ENCODE results near the gene FAM13C. TPM values are rescaled to one million over a fixed set of nuclear protein-coding genes. Genes with fewer than 3 reads are reported as not detected.

Gene FAM13C
- total and polyA plus RNA-seq, 9 of the 15 experiments (the other 6 are each of a cell fraction or from before 2014, with no cell fraction given): not detected

DNA sequence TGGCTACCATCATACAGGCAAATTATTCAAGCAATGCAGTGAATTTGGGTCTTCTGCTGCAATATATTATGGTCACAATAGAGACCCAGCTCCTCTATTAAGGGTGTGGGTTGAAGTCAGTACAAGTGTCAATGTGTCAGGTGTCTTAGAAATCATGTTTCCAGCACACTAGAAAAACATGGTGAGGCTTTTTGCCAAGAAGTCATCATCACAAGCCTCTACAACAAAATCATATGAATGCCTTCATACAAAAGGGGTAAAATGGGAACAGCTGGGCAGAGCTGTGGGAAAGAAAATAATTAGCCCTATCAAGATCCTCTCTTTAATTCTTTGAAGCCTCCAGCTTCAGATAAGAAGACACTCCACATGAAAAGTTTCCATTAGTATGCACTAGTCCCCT lies 37.2 kb downstream of the FAM13C start:
- ChIA-PET POLR2A (no interaction called here), CTCF (ENCODE audit: low intra/inter-chr PET ratio) (no interaction called here)
- Histone ChIP-seq H2AFZ (ENCODE audit: low read depth, low read length) (no peak overlapping the region), H4K20me1 (replicated peaks; ENCODE audit: control insufficient read depth, insufficient read depth, low read length) (no peaks in the 10 kb centered on the region), H3K27ac (ENCODE audit: extremely low read depth, low read depth, low read length) (no peak overlapping the region), H3K79me2 (ENCODE audit: control insufficient read depth, insufficient read depth, low read length) (no peaks in the 10 kb centered on the region), H3K9me1 (ENCODE audit: control insufficient read depth, insufficient read depth, low read length) (no peaks in the 10 kb centered on the region), H3K4me3 (no peak overlapping the region), H3K9me3 (replicated peaks; ENCODE audit: control insufficient read depth, insufficient read depth, low read depth, low read length) (no peaks in the 10 kb centered on the region), H3K4me1 (replicated peaks in 1 of 2; ENCODE audit: control insufficient read depth in 2 of 2, insufficient read depth in 2 of 2, low read length in 2 of 2) (no peaks in the 10 kb centered on the region), H3K9ac (ENCODE audit: insufficient read depth in 1 of 2, low read depth in 2 of 2, low read length in 2 of 2) (no peak overlapping the region), H3K27me3 (ENCODE audit: control insufficient read depth in 2 of 2, insufficient read depth in 2 of 2, low read length in 2 of 2) (no peaks in the 10 kb centered on the region), H3K4me2 (ENCODE audit: insufficient read depth, low read length) (no peak overlapping the region), H3K36me3 (ENCODE audit: control insufficient read depth, insufficient read depth, low read length) (no peaks in the 10 kb centered on the region)
- FAIRE-seq: no peak
- intact Hi-C loops (cut with micrococcal nuclease): no loop called here
- no peak for DNase-seq (ENCODE audit: extremely low read depth in 1 of 4, low spot score in 3 of 4)
- TF ChIP-seq ZNF224 (CRISPR knock-in tag; IDR thresholded peaks at IDR 0.05) (no peak), KHSRP (IDR thresholded peaks at IDR 0.05) (no peak), ZNF644 (tag; IDR thresholded peaks at IDR 0.05; ENCODE audit: low read depth) (no peak), NCOA4 (IDR thresholded peaks at IDR 0.05; ENCODE audit: partially characterized antibody) (no peak), TBL1XR1 (IDR thresholded peaks at IDR 0.05; ENCODE audit: low read length in 2 of 2) (no peak), ZNF24 (IDR thresholded peaks at IDR 0.05) (no peak), ASH1L (IDR thresholded peaks at IDR 0.05; ENCODE audit: borderline replicate concordance, low read depth, partially characterized antibody) (no peak), CTBP1 (IDR thresholded peaks at IDR 0.05; ENCODE audit: borderline replicate concordance) (no peak), BACH1 (tag; IDR thresholded peaks at IDR 0.05) (no peak), TAF15 (IDR thresholded peaks at IDR 0.05; ENCODE audit: low read depth, low read length) (no peak)
- TF ChIP-seq, protein P1, sequence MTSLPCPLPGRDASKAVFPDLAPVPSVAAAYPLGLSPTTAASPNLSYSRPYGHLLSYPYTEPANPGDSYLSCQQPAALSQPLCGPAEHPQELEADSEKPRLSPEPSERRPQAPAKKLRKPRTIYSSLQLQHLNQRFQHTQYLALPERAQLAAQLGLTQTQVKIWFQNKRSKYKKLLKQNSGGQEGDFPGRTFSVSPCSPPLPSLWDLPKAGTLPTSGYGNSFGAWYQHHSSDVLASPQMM (CRISPR knock-in tag; IDR thresholded peaks at IDR 0.05): no peak
- TF ChIP-seq, protein P2, sequence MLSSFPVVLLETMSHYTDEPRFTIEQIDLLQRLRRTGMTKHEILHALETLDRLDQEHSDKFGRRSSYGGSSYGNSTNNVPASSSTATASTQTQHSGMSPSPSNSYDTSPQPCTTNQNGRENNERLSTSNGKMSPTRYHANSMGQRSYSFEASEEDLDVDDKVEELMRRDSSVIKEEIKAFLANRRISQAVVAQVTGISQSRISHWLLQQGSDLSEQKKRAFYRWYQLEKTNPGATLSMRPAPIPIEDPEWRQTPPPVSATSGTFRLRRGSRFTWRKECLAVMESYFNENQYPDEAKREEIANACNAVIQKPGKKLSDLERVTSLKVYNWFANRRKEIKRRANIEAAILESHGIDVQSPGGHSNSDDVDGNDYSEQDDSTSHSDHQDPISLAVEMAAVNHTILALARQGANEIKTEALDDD (IDR thresholded peaks at IDR 0.05): no peak
- TF ChIP-seq, protein P3, sequence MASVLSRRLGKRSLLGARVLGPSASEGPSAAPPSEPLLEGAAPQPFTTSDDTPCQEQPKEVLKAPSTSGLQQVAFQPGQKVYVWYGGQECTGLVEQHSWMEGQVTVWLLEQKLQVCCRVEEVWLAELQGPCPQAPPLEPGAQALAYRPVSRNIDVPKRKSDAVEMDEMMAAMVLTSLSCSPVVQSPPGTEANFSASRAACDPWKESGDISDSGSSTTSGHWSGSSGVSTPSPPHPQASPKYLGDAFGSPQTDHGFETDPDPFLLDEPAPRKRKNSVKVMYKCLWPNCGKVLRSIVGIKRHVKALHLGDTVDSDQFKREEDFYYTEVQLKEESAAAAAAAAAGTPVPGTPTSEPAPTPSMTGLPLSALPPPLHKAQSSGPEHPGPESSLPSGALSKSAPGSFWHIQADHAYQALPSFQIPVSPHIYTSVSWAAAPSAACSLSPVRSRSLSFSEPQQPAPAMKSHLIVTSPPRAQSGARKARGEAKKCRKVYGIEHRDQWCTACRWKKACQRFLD (CRISPR knock-in tag; IDR thresholded peaks at IDR 0.05): no peak
- TF ChIP-seq, protein P4, sequence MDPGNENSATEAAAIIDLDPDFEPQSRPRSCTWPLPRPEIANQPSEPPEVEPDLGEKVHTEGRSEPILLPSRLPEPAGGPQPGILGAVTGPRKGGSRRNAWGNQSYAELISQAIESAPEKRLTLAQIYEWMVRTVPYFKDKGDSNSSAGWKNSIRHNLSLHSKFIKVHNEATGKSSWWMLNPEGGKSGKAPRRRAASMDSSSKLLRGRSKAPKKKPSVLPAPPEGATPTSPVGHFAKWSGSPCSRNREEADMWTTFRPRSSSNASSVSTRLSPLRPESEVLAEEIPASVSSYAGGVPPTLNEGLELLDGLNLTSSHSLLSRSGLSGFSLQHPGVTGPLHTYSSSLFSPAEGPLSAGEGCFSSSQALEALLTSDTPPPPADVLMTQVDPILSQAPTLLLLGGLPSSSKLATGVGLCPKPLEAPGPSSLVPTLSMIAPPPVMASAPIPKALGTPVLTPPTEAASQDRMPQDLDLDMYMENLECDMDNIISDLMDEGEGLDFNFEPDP (CRISPR knock-in tag; IDR thresholded peaks at IDR 0.05): no peak
- no peak for ATAC-seq
- BruUV-seq (replicated peaks): no TSS peak
- in situ Hi-C loops (cut with MboI): no loop called here
